SK-N-SH (cell line): Measurements from ENCODE around the gene B3GALT5.

Source experiments
- EP300 ChIP-seq, 2 experiments: IDR thresholded peaks; 2 replicates each; pipeline versions ENCODE4 v1.4.0 to v1.6.1; 2012; ENCODE audit warnings: borderline replicate concordance in 1 of 2, low read depth in 1 of 2, low read length in 1 of 2
- RAD21 ChIP-seq: IDR thresholded peaks from 2 replicates; pipeline ENCODE4 v1.6.1; 2012; ENCODE audit warnings: mild to moderate bottlenecking, low read length

GRCh38 chr21:39568361-39568760 is 44.4 kb upstream of the B3GALT5 start:
- TF ChIP-seq EP300 (IDR thresholded peaks at IDR 0.05; ENCODE audit: borderline replicate concordance in 1 of 2, low read depth in 1 of 2, low read length in 1 of 2) = no peak
- TF ChIP-seq RAD21 = no peak
